ENCODE results near the gene RAP1A. TPM values are rescaled to one million over a fixed set of nuclear protein-coding genes. Genes with fewer than 3 reads are reported as not detected.
"Not testable (repeated sequence)": the region's sequence is repeated elsewhere in the genome, so short reads cannot be mapped to it uniquely, and the experiment has no call there.

The RAP1A gene
- total RNA-seq, 1 experiment from 2014 or later = 20.6 TPM

- Histone ChIP-seq H3K36me3 (replicated peaks; ENCODE audit: control insufficient read depth, insufficient read depth, low read length) (no peaks in the 10 kb centered on the region), H3K4me3 (ENCODE audit: insufficient read depth, low read depth, low read length) (no peak overlapping the region), H3K27me3 (ENCODE audit: control insufficient read depth, insufficient read depth, low read length) (no peaks in the 10 kb centered on the region)
- DNase-seq = no peak
These were observed 11.9 kb downstream of the RAP1A start for GRCh38 chr1:111631502-111631901.

- not testable (repeated sequence) for DNase-seq; H3K27me3 ChIP-seq (ENCODE audit: control insufficient read depth, insufficient read depth, low read length); H3K36me3 ChIP-seq (replicated peaks; ENCODE audit: control insufficient read depth, insufficient read depth, low read length); H3K4me3 ChIP-seq (ENCODE audit: insufficient read depth, low read depth, low read length)
These were observed 13.2 kb downstream of the RAP1A start for GRCh38 chr1:111632771-111633170.

DNA sequence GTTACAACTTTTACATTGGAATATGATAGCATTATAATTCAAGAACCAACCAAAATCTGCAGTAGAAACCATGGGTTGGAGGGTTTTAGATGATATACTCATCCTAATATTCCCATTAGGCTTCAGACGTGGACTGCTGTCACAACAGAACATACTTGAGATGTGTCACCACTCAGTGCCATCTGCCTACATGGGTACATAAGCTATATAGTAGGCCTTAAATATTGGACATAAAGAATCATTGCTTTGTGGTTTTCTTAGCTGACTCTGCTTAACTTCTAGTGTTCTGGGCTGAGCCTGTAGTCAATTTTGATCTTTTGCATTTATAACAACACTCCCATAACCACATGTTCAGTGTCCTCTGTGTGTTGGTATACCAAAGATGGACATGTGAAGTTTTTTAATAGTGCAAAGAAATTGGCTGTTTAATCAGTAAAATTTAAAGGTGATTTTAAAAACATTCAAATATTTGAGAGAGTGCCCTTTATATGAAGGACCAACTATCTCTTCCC lies 14.2 kb downstream of the RAP1A start:
- DNase-seq = no peak
- H3K4me3 ChIP-seq (ENCODE audit: insufficient read depth, low read depth, low read length) = no peak overlapping the region
- no peaks in the 10 kb centered on the region for H3K36me3 ChIP-seq (replicated peaks; ENCODE audit: control insufficient read depth, insufficient read depth, low read length)
- no peaks in the 10 kb centered on the region for H3K27me3 ChIP-seq (ENCODE audit: control insufficient read depth, insufficient read depth, low read length)

- no peak overlapping the region for H3K4me3 ChIP-seq (ENCODE audit: insufficient read depth, low read depth, low read length)
- no peak for DNase-seq
- no peaks in the 10 kb centered on the region for H3K36me3 ChIP-seq (replicated peaks; ENCODE audit: control insufficient read depth, insufficient read depth, low read length)
- H3K27me3 ChIP-seq (ENCODE audit: control insufficient read depth, insufficient read depth, low read length) = no peaks in the 10 kb centered on the region
These were observed 15.9 kb downstream of the RAP1A start for GRCh38 chr1:111635324-111636009.

- DNase-seq = no peak
- no peak overlapping the region for H3K4me3 ChIP-seq (ENCODE audit: insufficient read depth, low read depth, low read length)
- no peaks in the 10 kb centered on the region for H3K27me3 ChIP-seq (ENCODE audit: control insufficient read depth, insufficient read depth, low read length)
- H3K36me3 ChIP-seq (replicated peaks; ENCODE audit: control insufficient read depth, insufficient read depth, low read length) = no peaks in the 10 kb centered on the region
These were observed 18.7 kb downstream of the RAP1A start for GRCh38 chr1:111638320-111638719.

DNA sequence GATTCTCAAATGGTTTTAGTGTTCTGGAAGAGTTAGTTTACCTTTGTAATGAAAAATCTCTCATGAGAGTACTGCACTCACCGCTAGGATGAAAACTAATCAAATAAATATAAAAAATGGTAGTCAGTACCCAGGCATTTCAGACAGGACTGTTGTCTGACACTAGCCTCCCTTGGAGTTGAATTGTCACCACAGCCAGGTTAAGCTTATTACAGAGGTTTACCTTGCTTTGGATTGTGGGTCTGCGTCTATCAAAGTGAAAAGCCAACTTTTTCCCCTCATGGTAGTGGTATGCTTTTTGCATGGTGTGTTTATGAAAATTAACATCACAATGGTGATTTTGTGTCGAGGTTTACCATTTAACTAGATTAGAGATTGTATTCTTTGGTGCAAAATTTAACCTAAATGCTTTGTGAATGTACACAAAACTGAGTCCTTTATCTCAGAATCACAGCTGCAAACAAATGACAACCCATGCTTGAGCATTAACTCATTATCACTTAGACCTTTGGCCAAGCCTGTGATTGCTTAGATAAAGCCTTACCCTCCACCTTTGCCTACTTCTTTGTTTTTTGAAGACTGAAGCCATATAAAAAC lies 20.1 kb downstream of the RAP1A start:
- no peak for DNase-seq
- Histone ChIP-seq H3K36me3 (replicated peaks; ENCODE audit: control insufficient read depth, insufficient read depth, low read length) (no peaks in the 10 kb centered on the region), H3K27me3 (ENCODE audit: control insufficient read depth, insufficient read depth, low read length) (no peaks in the 10 kb centered on the region), H3K4me3 (ENCODE audit: insufficient read depth, low read depth, low read length) (no peak overlapping the region)

DNA sequence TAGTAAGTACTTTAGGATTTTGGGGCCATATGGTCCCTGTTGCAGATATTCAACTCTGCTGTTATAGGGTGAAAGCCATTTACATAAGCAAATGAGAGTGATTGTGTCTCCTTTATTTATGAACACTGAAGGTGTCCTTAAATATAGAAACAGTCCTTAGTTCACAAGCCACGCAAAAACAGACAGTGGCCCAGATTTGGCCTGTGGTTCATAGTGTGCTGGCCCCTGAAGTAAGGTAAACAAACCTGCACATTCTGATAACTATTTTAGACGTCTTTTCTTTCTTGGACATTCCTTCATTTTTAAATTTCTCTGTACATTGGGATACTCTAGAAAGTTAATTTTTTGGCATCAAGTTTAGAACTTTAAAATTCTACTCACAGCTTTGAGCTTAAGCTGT lies 23.5 kb downstream of the RAP1A start:
- H3K4me3 ChIP-seq (ENCODE audit: insufficient read depth, low read depth, low read length) = no peak overlapping the region
- H3K27me3 ChIP-seq (ENCODE audit: control insufficient read depth, insufficient read depth, low read length) = no peaks in the 10 kb centered on the region
- no peaks in the 10 kb centered on the region for H3K36me3 ChIP-seq (replicated peaks; ENCODE audit: control insufficient read depth, insufficient read depth, low read length)
- DNase-seq = no peak

DNA sequence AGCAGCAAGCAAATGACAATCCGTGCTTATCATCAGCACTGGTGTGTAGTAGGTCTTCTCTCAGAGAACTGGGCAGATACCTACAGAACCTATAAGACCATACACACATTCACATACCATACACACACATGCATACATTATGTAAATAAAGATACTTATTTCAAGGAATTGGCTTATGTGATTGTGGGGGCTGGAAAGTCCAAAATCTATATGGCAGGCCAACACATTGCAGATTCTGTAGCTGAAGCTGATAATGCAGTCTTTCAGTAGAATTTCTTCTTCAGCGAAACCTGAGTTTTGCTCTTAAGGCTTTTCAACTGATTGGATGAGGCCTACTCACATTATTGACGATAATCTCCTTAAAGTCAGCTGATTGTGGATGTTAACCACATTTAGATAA lies 24.1 kb downstream of the RAP1A start:
- no peaks in the 10 kb centered on the region; the same call in 1 of the 2 replicates for H3K36me3 ChIP-seq (replicated peaks; ENCODE audit: control insufficient read depth, insufficient read depth, low read length)
- DNase-seq = no peak
- no peaks in the 10 kb centered on the region for H3K27me3 ChIP-seq (ENCODE audit: control insufficient read depth, insufficient read depth, low read length)
- no peak overlapping the region for H3K4me3 ChIP-seq (ENCODE audit: insufficient read depth, low read depth, low read length)

- no peak for DNase-seq
- H3K4me3 ChIP-seq (ENCODE audit: insufficient read depth, low read depth, low read length) = no peak overlapping the region
- H3K27me3 ChIP-seq (ENCODE audit: control insufficient read depth, insufficient read depth, low read length) = no peaks in the 10 kb centered on the region
- no peaks in the 10 kb centered on the region; the same call in 1 of the 2 replicates for H3K36me3 ChIP-seq (replicated peaks; ENCODE audit: control insufficient read depth, insufficient read depth, low read length)
These were observed 24.9 kb downstream of the RAP1A start for GRCh38 chr1:111644506-111644905.

DNA sequence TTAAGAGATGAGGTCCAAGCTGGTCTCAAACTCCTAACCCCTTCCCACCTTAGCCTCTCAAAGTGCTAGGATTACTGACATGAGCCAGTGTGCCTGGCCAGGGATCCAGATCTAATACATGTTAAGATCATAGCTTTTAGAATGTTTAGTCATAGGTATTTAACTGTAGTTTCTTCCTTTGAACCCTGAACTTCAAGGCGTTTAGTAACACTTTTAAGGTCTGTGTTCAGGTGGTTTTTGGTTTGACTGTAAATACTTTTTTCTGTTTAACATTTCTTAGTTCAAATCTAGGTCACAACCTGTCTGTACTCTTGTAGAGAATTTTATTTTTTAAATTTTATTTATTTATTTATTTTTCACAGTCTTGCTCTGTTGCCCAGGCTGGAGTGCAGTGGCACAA lies 28.1 kb downstream of the RAP1A start:
- no peaks in the 10 kb centered on the region; the same call in 1 of the 2 replicates for H3K36me3 ChIP-seq (replicated peaks; ENCODE audit: control insufficient read depth, insufficient read depth, low read length)
- no peak overlapping the region for H3K4me3 ChIP-seq (ENCODE audit: insufficient read depth, low read depth, low read length)
- no peaks in the 10 kb centered on the region for H3K27me3 ChIP-seq (ENCODE audit: control insufficient read depth, insufficient read depth, low read length)

GRCh38 chr1:111648806-111649205 lies 29.2 kb downstream of the RAP1A start:
- H3K4me3 ChIP-seq (ENCODE audit: insufficient read depth, low read depth, low read length) = no peak overlapping the region
- no peaks in the 10 kb centered on the region; the same call in 1 of the 2 replicates for H3K36me3 ChIP-seq (replicated peaks; ENCODE audit: control insufficient read depth, insufficient read depth, low read length)
- no peak for DNase-seq
- no peaks in the 10 kb centered on the region for H3K27me3 ChIP-seq (ENCODE audit: control insufficient read depth, insufficient read depth, low read length)

More for the DNA sequence above, 28.1 kb downstream of the RAP1A start:
- DNase-seq = no peak

DNA sequence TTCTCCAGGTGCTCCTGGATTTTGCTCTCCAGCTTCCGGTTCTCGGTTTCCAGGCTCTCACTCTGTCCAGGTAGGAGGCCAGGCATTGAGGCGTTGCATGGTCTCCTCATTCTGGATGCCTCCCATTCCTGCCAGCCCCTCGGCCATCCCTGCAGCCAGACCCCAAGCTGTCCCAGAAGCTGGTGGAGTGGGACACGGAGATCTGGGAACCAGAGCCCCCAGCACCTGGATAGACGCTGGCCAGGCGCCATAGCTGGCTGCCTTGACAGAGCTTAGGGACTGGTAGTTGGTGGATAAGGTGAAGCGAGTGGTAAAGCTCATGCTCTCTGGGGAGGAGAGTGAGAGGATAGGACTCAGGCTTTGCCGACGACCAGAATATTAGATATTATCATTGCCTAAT lies 29.6 kb downstream of the RAP1A start:
- H3K27me3 ChIP-seq (ENCODE audit: control insufficient read depth, insufficient read depth, low read length) = no peaks in the 10 kb centered on the region
- H3K36me3 ChIP-seq (replicated peaks; ENCODE audit: control insufficient read depth, insufficient read depth, low read length) = no peaks in the 10 kb centered on the region; the same call in 1 of the 2 replicates
- DNase-seq = no peak
- H3K4me3 ChIP-seq (ENCODE audit: insufficient read depth, low read depth, low read length) = no peak overlapping the region

GRCh38 chr1:111649648-111650047 lies 30.1 kb downstream of the RAP1A start:
- H3K27me3 ChIP-seq (ENCODE audit: control insufficient read depth, insufficient read depth, low read length) = no peaks in the 10 kb centered on the region
- H3K36me3 ChIP-seq (replicated peaks; ENCODE audit: control insufficient read depth, insufficient read depth, low read length) = no peaks in the 10 kb centered on the region; the same call in 1 of the 2 replicates
- no peak for DNase-seq
- no peak overlapping the region for H3K4me3 ChIP-seq (ENCODE audit: insufficient read depth, low read depth, low read length)

- DNase-seq = no peak
- Histone ChIP-seq H3K4me3 (ENCODE audit: insufficient read depth, low read depth, low read length) (no peak overlapping the region), H3K36me3 (replicated peaks; ENCODE audit: control insufficient read depth, insufficient read depth, low read length) (no peaks in the 10 kb centered on the region), H3K27me3 (ENCODE audit: control insufficient read depth, insufficient read depth, low read length) (no peaks in the 10 kb centered on the region)
These were observed 34.1 kb downstream of the RAP1A start for GRCh38 chr1:111653709-111654108.

DNA sequence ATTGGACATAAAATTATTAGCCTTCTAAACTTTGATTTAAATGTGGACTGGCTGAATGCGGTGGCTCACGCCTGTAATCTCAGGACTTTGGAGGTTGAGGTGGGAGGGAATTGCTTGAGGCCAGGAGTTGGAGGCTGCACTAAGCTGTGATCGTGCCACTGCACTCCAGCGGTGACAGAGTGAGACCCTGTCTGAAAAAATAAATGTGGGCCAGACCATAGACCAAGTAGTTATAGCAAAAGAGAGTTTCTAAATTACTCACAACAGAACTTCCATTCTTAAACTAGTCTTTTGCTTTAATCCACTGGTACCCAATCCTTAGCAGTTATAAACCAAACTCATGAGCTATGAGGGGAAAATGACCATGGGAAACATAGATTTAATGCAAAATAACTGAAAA lies 35.2 kb downstream of the RAP1A start:
- H3K36me3 ChIP-seq (replicated peaks; ENCODE audit: control insufficient read depth, insufficient read depth, low read length) = no peaks in the 10 kb centered on the region
- DNase-seq = no peak
- H3K27me3 ChIP-seq (ENCODE audit: control insufficient read depth, insufficient read depth, low read length) = no peaks in the 10 kb centered on the region
- no peak overlapping the region for H3K4me3 ChIP-seq (ENCODE audit: insufficient read depth, low read depth, low read length)

Data from H7 (cell line).